GM10266 (cell line): ENCODE measurements around the gene PROSER2.
"Not testable (repeated sequence)": the region's sequence is repeated elsewhere in the genome, so short reads cannot be mapped to it uniquely, and the experiment has no call there.

Source experiments
- DNase-seq: peaks from one replicate; pipeline ENCODE4 v3.0.0; 2012; ENCODE audit errors: extremely low spot score
- TF ChIP-seq, protein P1 (sequence below): IDR thresholded peaks from 2 replicates; pipeline ENCODE4 v1.5.1; 2012; ENCODE audit warnings: mild to moderate bottlenecking, low read depth; ENCODE audit not compliant: control insufficient read depth, insufficient read depth; ENCODE audit errors: missing control alignments

PROSER2 gene

GRCh38 chr10:11886138-11886474 lies 63.0 kb downstream of the PROSER2 start:
- TF ChIP-seq, protein P1, sequence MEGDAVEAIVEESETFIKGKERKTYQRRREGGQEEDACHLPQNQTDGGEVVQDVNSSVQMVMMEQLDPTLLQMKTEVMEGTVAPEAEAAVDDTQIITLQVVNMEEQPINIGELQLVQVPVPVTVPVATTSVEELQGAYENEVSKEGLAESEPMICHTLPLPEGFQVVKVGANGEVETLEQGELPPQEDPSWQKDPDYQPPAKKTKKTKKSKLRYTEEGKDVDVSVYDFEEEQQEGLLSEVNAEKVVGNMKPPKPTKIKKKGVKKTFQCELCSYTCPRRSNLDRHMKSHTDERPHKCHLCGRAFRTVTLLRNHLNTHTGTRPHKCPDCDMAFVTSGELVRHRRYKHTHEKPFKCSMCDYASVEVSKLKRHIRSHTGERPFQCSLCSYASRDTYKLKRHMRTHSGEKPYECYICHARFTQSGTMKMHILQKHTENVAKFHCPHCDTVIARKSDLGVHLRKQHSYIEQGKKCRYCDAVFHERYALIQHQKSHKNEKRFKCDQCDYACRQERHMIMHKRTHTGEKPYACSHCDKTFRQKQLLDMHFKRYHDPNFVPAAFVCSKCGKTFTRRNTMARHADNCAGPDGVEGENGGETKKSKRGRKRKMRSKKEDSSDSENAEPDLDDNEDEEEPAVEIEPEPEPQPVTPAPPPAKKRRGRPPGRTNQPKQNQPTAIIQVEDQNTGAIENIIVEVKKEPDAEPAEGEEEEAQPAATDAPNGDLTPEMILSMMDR = no peak
- no peak for DNase-seq

DNA sequence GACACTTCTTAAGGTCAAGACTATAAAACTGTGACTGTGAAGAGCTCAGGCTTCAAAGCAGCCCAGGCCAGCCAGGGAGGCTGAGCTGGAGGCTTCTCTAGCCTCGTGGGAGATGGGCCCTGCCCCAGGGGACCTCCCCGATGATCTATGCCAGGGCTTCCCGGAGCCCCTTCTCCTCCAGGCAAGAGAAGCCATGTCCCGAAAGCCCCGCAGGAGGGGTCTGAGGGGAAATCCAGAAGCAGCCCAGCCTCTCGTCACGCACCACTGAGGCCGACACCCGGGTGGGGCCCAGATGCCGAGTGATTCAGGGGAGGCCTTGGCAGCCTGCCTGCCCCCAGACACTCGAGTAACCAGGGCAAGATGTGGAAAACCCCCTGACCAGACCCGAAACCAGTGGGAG lies 63.7 kb downstream of the PROSER2 start:
- TF ChIP-seq, protein P1 = no peak
- peak; percentile 49 for DNase-seq

GRCh38 chr10:11887381-11888227 lies 64.4 kb downstream of the PROSER2 start:
- DNase-seq = no peak
- TF ChIP-seq, protein P1 = no peak

GRCh38 chr10:11889263-11889662 lies 66.1 kb downstream of the PROSER2 start:
- DNase-seq = not testable (repeated sequence)

DNA sequence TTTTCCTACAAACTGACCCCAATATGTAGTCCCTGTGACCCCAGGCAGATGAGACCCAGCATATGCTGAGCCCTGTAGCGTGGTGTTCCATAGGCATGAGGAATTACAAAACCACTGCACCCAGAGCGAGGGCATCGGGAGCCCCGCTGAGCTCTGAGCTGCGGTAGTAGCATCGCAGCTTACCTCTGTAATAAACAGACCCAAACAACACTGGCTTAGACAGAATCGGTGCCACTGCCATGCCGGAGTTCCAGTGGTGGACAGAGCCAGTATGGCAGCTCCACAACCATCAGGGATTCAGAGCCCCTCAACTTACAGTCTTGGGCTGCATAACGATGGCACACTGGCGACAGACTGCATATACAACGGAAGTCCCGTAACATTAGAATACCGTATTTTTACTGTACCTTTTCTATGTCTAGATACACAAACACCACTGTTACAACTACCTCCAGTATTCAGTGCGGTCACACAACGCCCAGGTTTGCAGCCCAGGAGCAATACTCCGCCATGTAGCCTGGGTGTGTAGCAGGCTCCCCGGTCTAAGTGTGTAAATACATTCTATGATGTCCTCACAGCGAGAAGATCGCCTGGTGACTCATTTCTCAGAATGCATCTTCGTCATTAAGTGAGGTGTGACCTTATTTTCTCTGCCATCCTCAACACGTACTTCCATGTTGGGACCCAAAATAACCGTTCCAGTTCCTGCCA lies 68.8 kb downstream of the PROSER2 start:
- TF ChIP-seq, protein P1 = no peak
- no peak for DNase-seq

GRCh38 chr10:11893749-11894278 lies 70.7 kb downstream of the PROSER2 start:
- TF ChIP-seq, protein P1 = no peak

DNA sequence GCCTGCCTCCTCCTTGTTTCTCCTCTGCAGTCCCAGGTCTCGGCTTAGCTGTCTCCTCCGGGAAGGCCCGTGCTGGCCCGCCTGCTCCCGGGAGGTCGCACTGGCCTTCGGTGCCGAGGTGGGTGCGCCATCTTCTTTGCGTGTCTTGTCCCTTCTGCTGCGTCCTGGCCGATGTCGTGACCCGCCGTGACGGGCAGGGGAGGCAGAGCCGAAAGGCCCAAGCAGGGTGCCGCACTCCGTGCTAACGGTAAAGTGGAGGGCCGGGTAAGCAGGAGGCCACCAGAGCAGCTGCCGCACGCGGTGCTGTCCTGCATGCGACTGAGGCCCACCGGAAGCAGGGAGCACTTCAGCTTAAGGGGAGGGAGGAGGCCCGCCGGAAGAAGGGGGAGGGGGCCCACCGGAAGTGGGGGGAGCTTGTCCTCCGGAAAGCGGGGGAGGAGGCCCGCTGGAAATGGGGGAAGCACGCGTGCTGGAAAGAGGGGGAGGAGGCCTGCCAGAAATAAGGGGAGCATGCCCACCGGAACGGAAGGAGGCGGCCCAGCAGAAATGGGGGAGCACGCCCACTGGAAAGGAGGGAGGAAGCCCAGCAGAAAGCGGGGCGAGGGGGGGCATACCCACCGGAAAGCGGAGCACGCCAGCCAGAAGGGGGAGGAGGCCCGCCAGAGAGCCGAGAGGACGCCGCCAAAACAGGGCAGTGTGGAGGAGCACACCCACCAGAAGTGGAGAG lies 71.4 kb downstream of the PROSER2 start:
- no peak for DNase-seq
- TF ChIP-seq, protein P1 = no peak

More at GRCh38 chr10:11893749-11894278, 70.7 kb downstream of the PROSER2 start:
- DNase-seq = no peak
